IPS-18a (cell line): ENCODE results near the gene DTWD2.
A peak's percentile ranks its signal among the peaks of the same experiment; 100 is the strongest.
"Not testable (repeated sequence)": the region's sequence is repeated elsewhere in the genome, so short reads cannot be mapped to it uniquely, and the experiment has no call there.

Source experiments
- H3K27ac ChIP-seq: one replicate; pipeline ENCODE4 v1.5.1; 2013; ENCODE audit warnings: low read length
- H3K27me3 ChIP-seq: one replicate; pipeline ENCODE4 v1.6.1; 2013; ENCODE audit warnings: mild to moderate bottlenecking, low read length; ENCODE audit not compliant: control insufficient read depth, insufficient read depth
- H3K36me3 ChIP-seq: one replicate; pipeline ENCODE4 v1.6.1; 2013; ENCODE audit warnings: low read depth, low read length; ENCODE audit not compliant: control insufficient read depth
- H3K4me1 ChIP-seq: one replicate; pipeline ENCODE4 v1.6.1; 2013; ENCODE audit warnings: low read depth, low read length; ENCODE audit not compliant: control insufficient read depth
- H3K4me3 ChIP-seq: one replicate; pipeline ENCODE4 v1.5.1; 2013; ENCODE audit warnings: low read length
- H3K9ac ChIP-seq: one replicate; pipeline ENCODE4 v1.6.1; 2013; ENCODE audit warnings: mild to moderate bottlenecking, low read length, moderate library complexity
- H3K9me3 ChIP-seq: one replicate; pipeline ENCODE4 v1.6.1; 2013; ENCODE audit warnings: low read depth, low read length; ENCODE audit not compliant: control insufficient read depth

Gene DTWD2

DNA sequence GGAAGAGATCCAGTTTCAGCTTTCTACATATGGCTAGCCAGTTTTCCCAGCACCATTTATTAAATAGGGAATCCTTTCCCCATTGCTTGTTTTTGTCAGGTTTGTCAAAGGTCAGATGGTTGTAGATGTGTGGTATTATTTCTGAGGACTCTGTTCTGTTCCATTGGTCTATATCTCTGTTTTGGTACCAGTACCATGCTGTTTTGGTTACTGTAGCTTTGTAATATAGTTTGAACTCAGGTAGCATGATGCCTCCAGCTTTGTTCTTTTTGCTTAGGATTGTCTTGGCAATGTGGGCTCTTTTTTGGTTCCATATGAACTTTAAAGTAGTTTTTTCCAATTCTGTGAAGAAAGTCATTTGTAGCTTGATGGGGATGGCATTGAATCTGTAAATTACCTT, 4.8 kb upstream of the DTWD2 start:
- not testable (repeated sequence) for H3K27ac ChIP-seq, H3K27me3 ChIP-seq, H3K9ac ChIP-seq

DNA sequence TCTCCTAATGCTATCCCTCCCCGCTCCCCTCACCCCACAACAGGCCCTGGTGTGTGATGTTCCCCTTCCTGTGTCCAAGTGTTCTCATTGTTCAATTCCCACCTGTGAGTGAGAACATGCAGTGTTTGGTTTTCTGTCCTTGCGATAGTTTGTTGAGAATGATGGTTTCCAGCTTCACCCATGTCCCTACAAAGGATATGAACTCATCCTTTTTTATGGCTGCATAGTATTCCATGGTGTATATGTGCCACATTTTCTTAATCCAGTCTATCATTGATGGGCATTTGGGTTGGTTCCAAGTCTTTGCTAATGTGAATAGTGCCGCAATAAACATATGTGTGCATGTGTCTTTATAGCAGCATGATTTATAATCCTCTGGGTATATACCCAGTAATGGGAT, 3.7 kb upstream of the DTWD2 start:
- H3K27ac ChIP-seq, H3K36me3 ChIP-seq, H3K4me3 ChIP-seq, H3K27me3 ChIP-seq, H3K9ac ChIP-seq, H3K4me1 ChIP-seq: not testable (repeated sequence)
- peaks cover 13% of the 10 kb centered on the region for H3K9me3 ChIP-seq

More for the DNA sequence above, 4.8 kb upstream of the DTWD2 start:
- peaks cover 21% of the 10 kb centered on the region for H3K9me3 ChIP-seq
- not testable (repeated sequence) for H3K4me3 ChIP-seq, H3K4me1 ChIP-seq, H3K36me3 ChIP-seq

DNA sequence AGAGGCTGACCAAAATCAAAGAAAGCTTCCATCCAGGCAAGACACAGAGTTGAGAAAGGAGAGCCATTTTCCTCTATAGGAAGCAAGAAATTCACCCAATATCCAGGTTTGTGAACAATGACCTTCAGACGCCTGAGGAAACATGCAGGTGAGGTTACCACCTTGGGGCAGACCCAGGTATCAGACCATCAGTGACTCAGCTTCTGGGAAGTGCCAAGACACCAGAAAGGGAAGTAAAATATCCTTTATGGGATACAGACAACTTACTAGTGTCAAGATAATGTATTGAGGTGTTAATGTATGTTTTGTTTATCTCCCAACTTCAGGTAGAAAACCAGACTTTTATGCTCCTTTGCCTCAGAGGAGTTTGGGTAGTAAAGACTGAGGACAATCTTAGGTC, 2.2 kb upstream of the DTWD2 start:
- Histone ChIP-seq H3K36me3 (no peaks in the 10 kb centered on the region), H3K4me3 (no peak overlapping the region), H3K4me1 (peaks cover 10% of the 10 kb centered on the region), H3K9me3 (peaks cover 4% of the 10 kb centered on the region), H3K27ac (no peak overlapping the region), H3K27me3 (no peaks in the 10 kb centered on the region), H3K9ac (no peak overlapping the region)

DNA sequence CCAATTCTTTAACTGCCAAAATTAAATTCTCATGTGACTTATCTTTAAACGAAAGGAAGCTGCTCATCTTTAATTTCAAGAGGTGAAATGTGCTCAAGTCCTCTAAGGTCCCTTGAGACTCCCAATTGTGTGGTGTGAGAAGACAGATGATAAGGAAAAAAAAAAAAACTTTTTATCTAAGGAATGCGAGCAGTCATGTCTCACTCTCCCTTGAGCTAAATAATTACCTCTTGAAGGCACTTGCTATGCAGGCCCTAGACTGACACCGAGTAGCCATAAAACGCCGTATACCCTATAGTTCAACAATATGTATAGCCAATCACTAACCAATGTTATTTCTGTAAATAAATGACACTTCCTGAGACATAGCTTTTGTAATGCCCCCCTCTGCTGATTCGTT, 1.5 kb upstream of the DTWD2 start:
- Histone ChIP-seq H3K4me3 (no peak overlapping the region), H3K27ac (no peak overlapping the region), H3K27me3 (no peaks in the 10 kb centered on the region), H3K4me1 (peaks cover 10% of the 10 kb centered on the region), H3K9ac (no peak overlapping the region), H3K9me3 (no peaks in the 10 kb centered on the region), H3K36me3 (no peaks in the 10 kb centered on the region)

DNA sequence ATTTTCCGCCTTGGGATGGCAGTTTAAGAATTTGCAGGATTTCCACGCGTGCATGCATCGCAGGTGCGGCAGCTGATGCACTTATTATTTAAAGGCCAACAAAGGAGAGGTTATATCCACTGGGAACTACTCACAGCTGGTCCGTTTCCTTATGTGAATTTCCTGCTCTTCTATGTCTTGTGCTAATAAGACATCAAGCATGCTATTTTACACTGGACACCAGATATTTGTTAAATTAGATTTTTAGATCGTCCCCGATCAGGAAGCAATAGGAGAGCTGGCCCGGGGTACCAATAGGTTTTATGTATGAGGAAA, 476 bp upstream of the DTWD2 start:
- Histone ChIP-seq H3K4me3 (peak overlapping the region; percentile 64), H3K27me3 (no peaks in the 10 kb centered on the region), H3K27ac (no peak overlapping the region), H3K9ac (peak overlapping the region; percentile 76), H3K9me3 (no peaks in the 10 kb centered on the region), H3K36me3 (no peaks in the 10 kb centered on the region), H3K4me1 (peaks cover 10% of the 10 kb centered on the region)

DNA sequence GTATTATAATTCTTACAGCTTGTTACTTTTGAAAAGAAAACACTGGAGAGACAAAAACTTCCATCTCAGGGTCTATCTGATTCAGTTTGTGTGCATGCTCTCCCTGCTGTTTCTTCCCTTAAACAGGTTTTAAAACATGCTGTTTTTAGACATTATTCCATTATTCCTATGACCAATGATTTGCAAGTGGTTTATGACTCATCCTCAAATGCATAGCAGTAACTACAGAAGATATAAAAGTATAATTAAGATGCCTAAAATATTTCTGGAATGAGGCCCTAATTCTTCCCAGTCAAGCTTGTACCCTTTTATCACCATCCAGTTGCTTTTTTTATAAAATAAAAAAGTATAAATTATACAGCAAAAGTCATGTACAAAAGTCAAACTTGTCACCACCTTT, 3.7 kb downstream of the DTWD2 start:
- Histone ChIP-seq H3K27me3 (no peaks in the 10 kb centered on the region), H3K9ac (no peak overlapping the region), H3K4me3 (no peak overlapping the region), H3K4me1 (peaks cover 10% of the 10 kb centered on the region), H3K36me3 (no peaks in the 10 kb centered on the region), H3K9me3 (no peaks in the 10 kb centered on the region), H3K27ac (no peak overlapping the region)

DNA sequence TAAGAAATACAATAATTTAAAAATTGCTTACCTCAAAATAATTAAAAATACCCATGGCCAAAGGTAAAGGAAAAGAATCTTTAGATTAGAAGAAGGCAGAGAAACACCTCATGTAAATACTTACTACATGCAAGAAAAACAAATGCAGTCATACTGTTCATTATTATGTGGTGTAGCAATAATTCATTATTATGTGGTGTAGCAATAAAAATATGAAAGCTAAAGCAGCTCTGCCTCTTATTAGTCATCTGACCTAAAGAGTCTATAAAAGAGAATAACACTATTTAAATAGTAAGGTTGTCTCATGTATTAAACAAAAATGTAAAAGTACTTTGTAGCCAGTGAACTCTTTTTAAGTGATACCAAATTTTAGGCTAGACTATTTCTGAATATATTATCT, 6.6 kb downstream of the DTWD2 start:
- H3K4me3 ChIP-seq: no peak overlapping the region
- H3K27me3 ChIP-seq: no peaks in the 10 kb centered on the region
- H3K27ac ChIP-seq: no peak overlapping the region
- no peaks in the 10 kb centered on the region for H3K36me3 ChIP-seq
- no peak overlapping the region for H3K9ac ChIP-seq
- H3K4me1 ChIP-seq: no peaks in the 10 kb centered on the region
- no peaks in the 10 kb centered on the region for H3K9me3 ChIP-seq

DNA sequence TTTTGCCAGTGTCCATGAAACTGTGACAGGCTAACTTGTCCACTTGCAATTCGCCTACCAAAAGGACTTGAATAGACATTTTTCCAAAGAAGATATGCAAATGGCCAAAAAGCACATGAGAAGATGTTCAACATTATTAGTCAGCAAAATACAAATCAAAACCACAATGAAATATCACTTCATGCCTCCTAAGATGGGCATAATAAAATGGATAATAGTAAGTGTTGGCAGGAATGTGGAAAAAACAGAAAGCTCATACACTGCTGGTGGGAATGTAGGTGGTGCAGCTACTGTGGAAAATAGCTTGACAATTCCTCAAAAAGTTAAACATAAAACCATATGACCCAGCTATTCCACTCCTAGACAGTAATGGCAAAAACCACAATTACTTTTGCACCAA, 7.9 kb downstream of the DTWD2 start:
- H3K9ac ChIP-seq: no peak overlapping the region
- H3K27ac ChIP-seq: no peak overlapping the region
- no peaks in the 10 kb centered on the region for H3K4me1 ChIP-seq
- H3K4me3 ChIP-seq: no peak overlapping the region
- H3K36me3 ChIP-seq: no peaks in the 10 kb centered on the region
- no peaks in the 10 kb centered on the region for H3K9me3 ChIP-seq
- H3K27me3 ChIP-seq: no peaks in the 10 kb centered on the region

DNA sequence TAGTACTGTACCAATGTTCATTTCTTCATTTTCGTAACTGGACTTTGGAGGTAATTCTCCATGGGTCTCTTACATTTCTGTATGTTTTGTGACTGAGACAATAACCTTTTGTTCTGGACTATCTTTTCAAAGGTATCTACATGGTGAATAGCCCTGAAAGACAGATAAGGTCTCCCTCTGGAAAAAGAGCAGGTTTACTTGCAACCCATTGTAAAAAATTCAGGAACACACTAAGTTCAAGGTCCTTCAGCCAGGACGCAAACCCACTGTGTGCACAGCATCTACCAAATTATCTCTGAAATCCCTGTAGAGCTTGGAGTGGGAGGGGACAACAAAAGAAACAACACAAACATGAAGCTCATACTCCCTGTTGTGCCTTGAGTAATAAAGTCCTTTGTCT, 8.3 kb downstream of the DTWD2 start:
- no peaks in the 10 kb centered on the region for H3K27me3 ChIP-seq
- H3K9me3 ChIP-seq: no peaks in the 10 kb centered on the region
- no peaks in the 10 kb centered on the region for H3K36me3 ChIP-seq
- no peaks in the 10 kb centered on the region for H3K4me1 ChIP-seq
- H3K27ac ChIP-seq: no peak overlapping the region
- H3K9ac ChIP-seq: no peak overlapping the region
- H3K4me3 ChIP-seq: no peak overlapping the region

DNA sequence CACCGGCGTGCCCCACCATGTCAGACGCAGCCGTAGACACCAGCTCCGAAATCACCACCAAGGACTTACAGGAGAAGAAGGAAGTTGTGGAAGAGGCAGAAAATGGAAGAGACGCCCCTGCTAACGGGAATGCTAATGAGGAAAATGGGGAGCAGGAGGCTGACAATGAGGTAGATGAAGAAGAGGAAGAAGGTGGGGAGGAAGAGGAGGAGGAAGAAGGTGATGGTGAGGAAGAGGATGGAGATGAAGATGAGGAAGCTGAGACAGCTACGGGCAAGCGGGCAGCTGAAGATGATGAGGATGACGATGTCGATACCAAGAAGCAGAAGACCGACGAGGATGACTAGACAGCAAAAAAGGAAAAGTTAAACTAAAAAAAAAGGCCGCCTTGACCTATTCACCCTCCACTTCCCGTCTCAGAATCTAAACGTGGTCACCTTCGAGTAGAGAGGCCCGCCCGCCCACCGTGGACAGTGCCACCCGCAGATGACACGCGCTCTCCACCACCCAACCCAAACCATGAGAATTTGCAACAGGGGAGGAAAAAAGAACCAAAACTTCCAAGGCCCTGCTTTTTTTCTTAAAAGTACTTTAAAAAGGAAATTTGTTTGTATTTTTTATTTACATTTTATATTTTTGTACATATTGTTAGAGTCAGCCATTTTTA, 14.4 kb downstream of the DTWD2 start:
- H3K36me3 ChIP-seq, H3K9me3 ChIP-seq, H3K9ac ChIP-seq, H3K4me1 ChIP-seq, H3K4me3 ChIP-seq, H3K27ac ChIP-seq, H3K27me3 ChIP-seq: not testable (repeated sequence)

DNA sequence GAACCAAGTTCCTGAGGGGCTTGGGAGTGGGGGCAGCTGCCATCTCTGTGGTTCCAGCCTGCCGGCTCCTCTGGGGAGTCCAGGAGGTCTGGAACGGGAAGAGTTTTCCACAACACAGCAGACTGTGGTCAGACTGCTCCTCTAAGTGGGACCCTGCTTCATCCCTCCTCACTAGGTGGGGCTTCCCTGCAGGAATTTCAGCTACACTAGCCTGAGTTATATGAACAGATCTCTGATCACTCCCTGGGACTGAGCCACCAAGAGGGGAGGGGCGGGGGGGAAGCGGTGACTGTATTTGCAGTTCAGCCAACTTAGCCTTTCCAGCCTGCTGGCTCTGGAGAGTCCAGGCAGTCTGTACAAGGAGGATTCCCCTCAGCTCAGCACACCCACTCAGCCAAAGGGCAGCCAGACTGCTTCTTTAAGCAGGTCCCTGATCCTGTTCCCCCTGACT, 19.4 kb downstream of the DTWD2 start:
- Histone ChIP-seq H3K36me3 (no peaks in the 10 kb centered on the region), H3K4me1 (no peaks in the 10 kb centered on the region), H3K4me3 (no peak overlapping the region), H3K27ac (no peak overlapping the region), H3K9ac (no peak overlapping the region), H3K27me3 (no peaks in the 10 kb centered on the region), H3K9me3 (no peaks in the 10 kb centered on the region)

DNA sequence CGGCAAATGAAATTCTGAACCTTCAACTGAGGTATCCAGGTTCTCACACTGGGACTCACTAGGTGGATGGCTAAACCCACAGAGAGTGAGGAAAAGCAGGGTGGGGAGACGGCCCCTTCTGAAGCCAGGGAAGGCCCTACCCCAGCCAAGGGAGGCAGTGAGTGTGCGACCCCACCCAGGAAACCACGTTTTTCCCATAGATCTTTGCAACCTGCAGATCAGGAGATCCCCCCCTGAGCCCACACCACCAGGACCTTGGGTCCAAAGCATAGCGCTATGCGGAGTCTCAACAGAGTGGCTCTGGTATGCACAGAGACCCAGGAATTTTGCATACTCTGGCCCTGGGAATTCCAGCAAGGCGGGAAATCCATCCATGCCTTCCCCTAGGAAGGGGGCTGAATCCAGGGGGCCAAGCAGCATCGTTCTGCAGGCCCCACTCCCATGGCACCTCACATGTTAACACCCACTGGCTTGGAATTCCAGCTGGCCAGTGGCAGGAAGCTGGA, 19.9 kb downstream of the DTWD2 start:
- no peak overlapping the region for H3K4me3 ChIP-seq
- H3K9me3 ChIP-seq: no peaks in the 10 kb centered on the region

More for the DNA sequence above, 19.9 kb downstream of the DTWD2 start:
- H3K36me3 ChIP-seq: no peaks in the 10 kb centered on the region
- H3K27me3 ChIP-seq: no peaks in the 10 kb centered on the region
- H3K9ac ChIP-seq: no peak overlapping the region
- no peak overlapping the region for H3K27ac ChIP-seq
- no peaks in the 10 kb centered on the region for H3K4me1 ChIP-seq
